T-helper 1 cell treated with Interleukin-12 subunit alpha and Interleukin-12 subunit beta and Interleukin-4 antibody, amounts not matched to agents 30 μg/mL and 1 μg/mL, for 36 hours (primary cell): ENCODE results near the gene PLXND1.
A peak's percentile ranks its signal among the peaks of the same experiment; 100 is the strongest.

ENCODE experiments used
- H3K27ac Mint-ChIP-seq: one replicate; pipeline ENCODE4 v1.8.0; 2021; ENCODE audit warnings: mild to moderate bottlenecking, mixed read lengths
- H3K27me3 Mint-ChIP-seq: one replicate; pipeline ENCODE4 v1.8.0; 2021; ENCODE audit warnings: low read depth, mixed read lengths
- H3K36me3 Mint-ChIP-seq: one replicate; pipeline ENCODE4 v1.8.0; 2021; ENCODE audit warnings: low read depth, mixed read lengths
- H3K4me1 Mint-ChIP-seq: one replicate; pipeline ENCODE4 v1.8.0; 2021; ENCODE audit warnings: low read depth, mixed read lengths
- H3K4me3 Mint-ChIP-seq: one replicate; pipeline ENCODE4 v1.8.0; 2021; ENCODE audit warnings: mild to moderate bottlenecking, moderate library complexity, mixed read lengths
- H3K9me3 Mint-ChIP-seq: one replicate; pipeline ENCODE4 v1.8.0; 2021; ENCODE audit warnings: mixed read lengths

Gene PLXND1

GRCh38 chr3:129593595-129594339, 12.7 kb downstream of the PLXND1 start:
- H3K4me1 Mint-ChIP-seq, result peaks cover 14% of the 10 kb centered on the region
- no peaks in the 10 kb centered on the region for H3K36me3 Mint-ChIP-seq
- peaks cover 57% of the 10 kb centered on the region for H3K27me3 Mint-ChIP-seq
- H3K27ac Mint-ChIP-seq, result peak overlapping the region; percentile 38
- no peaks in the 10 kb centered on the region for H3K9me3 Mint-ChIP-seq
- H3K4me3 Mint-ChIP-seq, result peak overlapping the region; percentile 56

DNA sequence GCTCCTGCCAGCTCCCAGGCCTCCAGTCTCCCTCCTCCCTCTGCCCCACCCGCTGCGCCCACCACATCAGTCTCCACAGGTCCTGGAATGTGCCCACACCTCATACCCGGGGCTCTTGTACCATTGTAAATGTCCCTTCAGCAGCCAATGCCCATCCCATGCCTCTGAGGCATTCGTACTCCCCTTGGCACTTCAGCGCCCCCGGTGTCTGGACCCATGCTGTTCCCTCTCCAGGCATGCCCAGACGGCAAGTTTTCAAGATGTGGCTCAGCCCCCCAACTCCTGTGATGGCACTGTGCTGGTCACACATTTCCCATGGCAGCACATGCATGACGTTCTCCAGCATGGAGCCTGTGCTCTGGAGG, 13.3 kb downstream of the PLXND1 start:
- Mint-ChIP-seq H3K4me1 (peaks cover 14% of the 10 kb centered on the region), H3K27ac (no peak overlapping the region), H3K27me3 (peaks cover 54% of the 10 kb centered on the region), H3K9me3 (no peaks in the 10 kb centered on the region), H3K4me3 (peak overlapping the region; percentile 41), H3K36me3 (no peaks in the 10 kb centered on the region)

- Mint-ChIP-seq H3K4me3 (no peak overlapping the region), H3K4me1 (peaks cover 14% of the 10 kb centered on the region), H3K27me3 (peaks cover 50% of the 10 kb centered on the region), H3K27ac (no peak overlapping the region), H3K36me3 (no peaks in the 10 kb centered on the region), H3K9me3 (no peaks in the 10 kb centered on the region)
Measured at GRCh38 chr3:129592381-129593131, 13.9 kb downstream of the PLXND1 start.

- Mint-ChIP-seq H3K36me3 (no peaks in the 10 kb centered on the region), H3K4me3 (no peak overlapping the region), H3K4me1 (peaks cover 14% of the 10 kb centered on the region), H3K27me3 (peaks cover 52% of the 10 kb centered on the region), H3K9me3 (no peaks in the 10 kb centered on the region), H3K27ac (no peak overlapping the region)
Measured at GRCh38 chr3:129591932-129592331, 14.5 kb downstream of the PLXND1 start.

GRCh38 chr3:129590215-129590614, 16.3 kb downstream of the PLXND1 start:
- Mint-ChIP-seq H3K9me3 (no peaks in the 10 kb centered on the region), H3K4me1 (peaks cover 14% of the 10 kb centered on the region), H3K27ac (no peak overlapping the region), H3K36me3 (no peaks in the 10 kb centered on the region), H3K27me3 (peaks cover 45% of the 10 kb centered on the region), H3K4me3 (no peak overlapping the region)

GRCh38 chr3:129587566-129588210, 18.8 kb downstream of the PLXND1 start:
- Mint-ChIP-seq H3K9me3 (no peaks in the 10 kb centered on the region), H3K4me3 (no peak overlapping the region), H3K4me1 (no peaks in the 10 kb centered on the region), H3K36me3 (no peaks in the 10 kb centered on the region), H3K27ac (no peak overlapping the region), H3K27me3 (peaks cover 24% of the 10 kb centered on the region)

- Mint-ChIP-seq H3K27ac (no peak overlapping the region), H3K4me1 (no peaks in the 10 kb centered on the region), H3K36me3 (no peaks in the 10 kb centered on the region), H3K27me3 (peaks cover 21% of the 10 kb centered on the region), H3K9me3 (no peaks in the 10 kb centered on the region), H3K4me3 (no peak overlapping the region)
Measured at GRCh38 chr3:129586746-129587430, 19.6 kb downstream of the PLXND1 start.

DNA sequence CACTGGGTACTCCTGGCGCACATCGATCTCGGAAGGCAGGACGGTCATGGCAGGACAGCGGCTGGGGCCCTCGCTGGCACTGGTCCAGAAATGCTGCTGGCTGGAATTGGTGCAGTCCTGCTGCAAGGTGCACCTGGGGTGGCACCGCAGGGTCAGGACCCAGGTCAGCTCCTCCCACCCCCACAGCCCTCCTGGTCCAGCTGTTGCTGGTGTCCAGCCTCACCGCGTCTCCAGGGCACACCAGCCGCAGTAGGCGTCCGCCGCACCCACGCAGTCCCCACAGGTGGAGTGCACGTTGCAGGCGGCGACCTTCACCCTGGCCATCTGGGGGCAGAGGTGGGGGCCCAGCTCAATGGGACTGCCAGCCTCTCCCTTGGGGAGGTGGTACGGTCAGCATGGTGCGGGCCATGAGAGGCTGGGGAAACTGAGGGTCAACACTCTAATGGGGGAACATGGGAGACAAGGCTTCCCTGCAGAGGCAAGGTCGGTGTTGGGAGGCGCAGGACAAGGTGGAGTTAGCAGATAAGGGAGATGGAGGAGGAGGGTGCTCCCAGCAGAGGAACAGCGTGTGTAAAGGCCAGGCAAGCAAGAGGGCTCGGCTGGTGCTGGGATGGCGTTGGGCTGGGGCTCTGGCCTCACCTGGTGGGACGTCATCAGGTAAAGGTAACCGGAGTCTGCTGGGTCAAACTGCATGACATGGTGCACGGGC, 20.4 kb downstream of the PLXND1 start:
- H3K9me3 Mint-ChIP-seq, result no peaks in the 10 kb centered on the region
- H3K27me3 Mint-ChIP-seq, result peaks cover 13% of the 10 kb centered on the region
- no peak overlapping the region for H3K4me3 Mint-ChIP-seq
- no peaks in the 10 kb centered on the region for H3K4me1 Mint-ChIP-seq
- no peak overlapping the region for H3K27ac Mint-ChIP-seq
- H3K36me3 Mint-ChIP-seq, result no peaks in the 10 kb centered on the region

- Mint-ChIP-seq H3K36me3 (no peaks in the 10 kb centered on the region), H3K9me3 (no peaks in the 10 kb centered on the region), H3K4me3 (no peak overlapping the region), H3K27ac (no peak overlapping the region), H3K27me3 (peaks cover 3% of the 10 kb centered on the region), H3K4me1 (no peaks in the 10 kb centered on the region)
Measured at GRCh38 chr3:129584631-129585030, 21.8 kb downstream of the PLXND1 start.

DNA sequence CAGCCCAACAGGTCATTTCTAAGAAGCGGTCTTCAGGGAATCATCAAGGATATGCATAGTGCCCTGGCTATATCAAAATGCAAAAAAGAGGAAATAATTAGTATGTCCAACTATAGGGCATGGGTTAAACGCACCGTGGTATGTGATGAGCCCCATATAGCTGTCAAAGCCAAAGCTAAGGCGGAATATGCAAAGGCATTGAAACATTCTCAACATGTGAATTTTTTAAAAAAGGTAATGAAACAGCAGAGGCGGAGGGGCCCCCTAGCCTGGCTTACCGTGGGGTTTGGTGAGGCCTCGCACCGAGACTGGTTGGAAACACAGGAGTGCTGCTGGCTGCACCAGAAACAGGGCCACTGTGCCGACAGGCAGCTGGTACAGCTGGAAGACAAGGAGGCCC, 23.2 kb downstream of the PLXND1 start:
- Mint-ChIP-seq H3K27ac (no peak overlapping the region), H3K4me1 (no peaks in the 10 kb centered on the region), H3K27me3 (peaks cover 3% of the 10 kb centered on the region), H3K36me3 (no peaks in the 10 kb centered on the region), H3K4me3 (no peak overlapping the region), H3K9me3 (no peaks in the 10 kb centered on the region)

DNA sequence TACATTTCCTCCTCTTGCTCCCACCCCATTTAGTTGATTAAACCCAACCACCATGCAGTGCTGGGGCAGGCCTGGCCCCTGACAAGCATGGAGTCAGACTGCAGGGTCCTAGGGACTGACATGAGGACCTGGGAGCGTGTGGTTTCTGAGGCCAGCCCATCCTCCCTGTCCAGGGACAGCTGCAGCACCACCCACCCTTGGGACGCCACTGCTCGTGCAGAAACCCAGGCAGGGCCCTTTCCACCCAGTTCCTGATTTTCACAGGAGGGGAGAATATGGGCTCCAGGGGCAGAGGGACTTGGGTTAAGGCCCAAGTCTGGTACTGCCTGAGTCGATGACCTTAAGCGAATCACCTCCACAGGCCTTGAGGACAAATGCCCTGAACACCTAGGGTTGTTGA, 23.7 kb downstream of the PLXND1 start:
- H3K9me3 Mint-ChIP-seq, result no peaks in the 10 kb centered on the region
- no peaks in the 10 kb centered on the region for H3K4me1 Mint-ChIP-seq
- no peaks in the 10 kb centered on the region for H3K36me3 Mint-ChIP-seq
- no peak overlapping the region for H3K4me3 Mint-ChIP-seq
- H3K27me3 Mint-ChIP-seq, result peaks cover 3% of the 10 kb centered on the region
- no peak overlapping the region for H3K27ac Mint-ChIP-seq

DNA sequence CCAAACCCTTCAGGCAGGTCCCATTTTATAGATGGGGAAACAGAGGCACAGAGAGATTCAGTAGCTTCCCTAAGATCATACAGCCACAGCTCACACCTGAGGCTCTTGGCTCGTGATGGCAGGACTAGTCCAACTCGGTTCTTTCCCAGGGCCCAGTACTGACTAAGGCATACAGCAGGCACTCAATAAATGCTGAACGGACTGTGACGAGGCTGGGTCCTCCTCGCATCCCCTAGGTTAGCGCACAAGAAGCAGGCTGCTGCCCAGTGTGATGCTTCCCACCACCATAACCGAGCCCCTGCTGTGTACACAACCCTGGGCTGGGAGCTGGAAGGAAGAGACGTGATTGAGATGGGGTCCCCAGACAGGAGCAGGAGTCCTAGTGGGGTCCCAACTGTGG, 24.9 kb downstream of the PLXND1 start:
- no peaks in the 10 kb centered on the region for H3K27me3 Mint-ChIP-seq
- no peak overlapping the region for H3K27ac Mint-ChIP-seq
- peaks cover 3% of the 10 kb centered on the region for H3K4me1 Mint-ChIP-seq
- H3K36me3 Mint-ChIP-seq, result no peaks in the 10 kb centered on the region
- H3K4me3 Mint-ChIP-seq, result no peak overlapping the region
- no peaks in the 10 kb centered on the region for H3K9me3 Mint-ChIP-seq

- Mint-ChIP-seq H3K9me3 (no peaks in the 10 kb centered on the region), H3K4me3 (no peak overlapping the region), H3K27ac (no peak overlapping the region), H3K36me3 (no peaks in the 10 kb centered on the region), H3K27me3 (no peaks in the 10 kb centered on the region), H3K4me1 (peaks cover 9% of the 10 kb centered on the region)
Measured at GRCh38 chr3:129579991-129580390, 26.5 kb downstream of the PLXND1 start.
